A549 (cell line): ENCODE results near the gene OR1J1.

Source experiments
- MAZ ChIP-seq: fragments of 150-350 bp; IDR thresholded peaks from 2 replicates; pipeline ENCODE4 v1.6.1; 2014; ENCODE audit warnings: antibody characterized with exemption, low read depth, low read length, borderline replicate concordance
- TF ChIP-seq, protein P1 (sequence below): fragments of >200 bp; sonication (Bioruptor Twin); formaldehyde crosslinking; IDR thresholded peaks from 3 replicates; pipeline ENCODE4 v1.5.1; 2016
- TF ChIP-seq, protein P2 (sequence below): fragments of 150-350 bp; IDR thresholded peaks from 2 replicates; pipeline ENCODE4 v1.6.1; 2014; ENCODE audit warnings: low read depth, mild to moderate bottlenecking, low read length

DNA sequence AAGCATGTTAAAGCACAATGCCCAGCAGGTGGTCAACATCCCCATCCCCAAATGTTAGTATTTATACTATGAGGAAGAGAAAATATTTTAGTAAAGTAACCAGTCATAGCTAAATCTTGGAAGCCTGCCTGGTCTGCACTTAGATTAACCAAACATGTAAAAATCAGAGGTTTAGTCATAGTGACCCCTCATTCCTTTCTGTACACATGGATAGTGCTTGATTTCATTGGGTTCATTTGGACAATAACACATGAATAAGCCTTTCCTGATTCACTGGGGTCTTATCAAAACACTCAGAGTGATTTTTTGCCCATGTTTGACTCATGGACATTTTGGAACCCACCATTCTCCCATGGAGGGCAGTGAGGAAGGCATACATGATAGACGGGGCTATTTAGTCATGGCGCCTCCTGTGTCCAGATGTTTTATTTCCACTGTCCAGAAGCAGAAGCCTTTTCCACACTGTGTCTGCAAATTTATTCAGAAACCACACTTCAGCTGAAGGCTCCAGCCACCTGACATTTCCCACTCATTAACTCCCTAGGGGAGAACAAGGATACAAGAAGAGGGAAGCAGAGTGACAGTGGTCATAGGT, 32.5 kb downstream of the OR1J1 start:
- TF ChIP-seq, protein P1, sequence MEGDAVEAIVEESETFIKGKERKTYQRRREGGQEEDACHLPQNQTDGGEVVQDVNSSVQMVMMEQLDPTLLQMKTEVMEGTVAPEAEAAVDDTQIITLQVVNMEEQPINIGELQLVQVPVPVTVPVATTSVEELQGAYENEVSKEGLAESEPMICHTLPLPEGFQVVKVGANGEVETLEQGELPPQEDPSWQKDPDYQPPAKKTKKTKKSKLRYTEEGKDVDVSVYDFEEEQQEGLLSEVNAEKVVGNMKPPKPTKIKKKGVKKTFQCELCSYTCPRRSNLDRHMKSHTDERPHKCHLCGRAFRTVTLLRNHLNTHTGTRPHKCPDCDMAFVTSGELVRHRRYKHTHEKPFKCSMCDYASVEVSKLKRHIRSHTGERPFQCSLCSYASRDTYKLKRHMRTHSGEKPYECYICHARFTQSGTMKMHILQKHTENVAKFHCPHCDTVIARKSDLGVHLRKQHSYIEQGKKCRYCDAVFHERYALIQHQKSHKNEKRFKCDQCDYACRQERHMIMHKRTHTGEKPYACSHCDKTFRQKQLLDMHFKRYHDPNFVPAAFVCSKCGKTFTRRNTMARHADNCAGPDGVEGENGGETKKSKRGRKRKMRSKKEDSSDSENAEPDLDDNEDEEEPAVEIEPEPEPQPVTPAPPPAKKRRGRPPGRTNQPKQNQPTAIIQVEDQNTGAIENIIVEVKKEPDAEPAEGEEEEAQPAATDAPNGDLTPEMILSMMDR: no peak
- TF ChIP-seq MAZ: no peak
- TF ChIP-seq, protein P2, sequence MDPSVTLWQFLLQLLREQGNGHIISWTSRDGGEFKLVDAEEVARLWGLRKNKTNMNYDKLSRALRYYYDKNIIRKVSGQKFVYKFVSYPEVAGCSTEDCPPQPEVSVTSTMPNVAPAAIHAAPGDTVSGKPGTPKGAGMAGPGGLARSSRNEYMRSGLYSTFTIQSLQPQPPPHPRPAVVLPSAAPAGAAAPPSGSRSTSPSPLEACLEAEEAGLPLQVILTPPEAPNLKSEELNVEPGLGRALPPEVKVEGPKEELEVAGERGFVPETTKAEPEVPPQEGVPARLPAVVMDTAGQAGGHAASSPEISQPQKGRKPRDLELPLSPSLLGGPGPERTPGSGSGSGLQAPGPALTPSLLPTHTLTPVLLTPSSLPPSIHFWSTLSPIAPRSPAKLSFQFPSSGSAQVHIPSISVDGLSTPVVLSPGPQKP: no peak
